WTC11 (cell line): ENCODE measurements around the gene ZNF500. TPM values are rescaled to one million over a fixed set of nuclear protein-coding genes. Genes with fewer than 3 reads are reported as not detected.
A peak's percentile ranks its signal among the peaks of the same experiment; 100 is the strongest.

Experiments used
- ATAC-seq: fragments of 200-7000 bp; cut with Tn5 transposase; 2 replicates; pipeline ENCODE4 v1.10.0; 2021; ENCODE audit warnings: mild to moderate bottlenecking, moderate library complexity
- CTCF ChIA-PET: fragments of 300-600 bp; sonication (Branson Sonifier 250); formaldehyde crosslinking; loops from one replicate; lab custom pipeline; 2021; ENCODE audit warnings: antibody characterized with exemption; lab: Charles Lee
- POLR2A ChIA-PET: fragments of 350-600 bp; sonication (Branson Sonifier 250); formaldehyde crosslinking; loops from one replicate; lab custom pipeline; 2021; ENCODE audit warnings: antibody characterized with exemption; lab: Charles Lee
- DNase-seq: peaks from one replicate; pipeline ENCODE4 v3.0.0; 2021; ENCODE audit warnings: low spot score
- H3K27ac Mint-ChIP-seq: 2 replicates; pipeline ENCODE4 v1.8.0; 2021; ENCODE audit warnings: mixed read lengths
- H3K27me3 Mint-ChIP-seq: 2 replicates; pipeline ENCODE4 v1.8.0; 2021; ENCODE audit warnings: low read depth, mild to moderate bottlenecking, moderate library complexity, mixed read lengths
- H3K36me3 Mint-ChIP-seq: 2 replicates; pipeline ENCODE4 v1.8.0; 2021; ENCODE audit warnings: mixed read lengths
- H3K4me1 Mint-ChIP-seq: 2 replicates; pipeline ENCODE4 v1.8.0; 2022; ENCODE audit warnings: mixed read lengths
- H3K4me3 Mint-ChIP-seq: 2 replicates; pipeline ENCODE4 v1.8.0; 2021; ENCODE audit warnings: mild to moderate bottlenecking, moderate library complexity, mixed read lengths
- H3K9me3 Mint-ChIP-seq: 2 replicates; pipeline ENCODE4 v1.8.0; 2021; ENCODE audit warnings: mixed read lengths
- AFF4 ChIP-seq: sonication (generic); formaldehyde crosslinking; IDR thresholded peaks from 2 replicates; pipeline ENCODE4 v1.8.1; 2023; ENCODE audit warnings: mild to moderate bottlenecking, missing genetic modification reagents, borderline replicate concordance
- CDX4 ChIP-seq: fragments of 250-450 bp; sonication (Bioruptor Pico); IDR thresholded peaks from 2 replicates; pipeline ENCODE4 v1.9.0; 2021; ENCODE audit warnings: moderate library complexity, mild to moderate bottlenecking, inconsistent platforms, borderline replicate concordance
- E2F4 ChIP-seq: sonication (generic); formaldehyde crosslinking; IDR thresholded peaks from 2 replicates; pipeline ENCODE4 v1.8.1; 2022; ENCODE audit warnings: low read depth, mild to moderate bottlenecking, moderate library complexity, missing genetic modification reagents, borderline replicate concordance
- FOXJ3 ChIP-seq: sonication (generic); formaldehyde crosslinking; IDR thresholded peaks from 2 replicates; pipeline ENCODE4 v1.9.0; 2021; ENCODE audit warnings: missing genetic modification reagents, mild to moderate bottlenecking, borderline replicate concordance
- FOXP1 ChIP-seq: sonication (generic); formaldehyde crosslinking; IDR thresholded peaks from 2 replicates; pipeline ENCODE4 v1.8.0; 2022; ENCODE audit warnings: missing genetic modification reagents, mild to moderate bottlenecking, moderate library complexity, borderline replicate concordance
- GTF2I ChIP-seq: fragments of 250-450 bp; sonication (Bioruptor Pico); conservative IDR thresholded peaks from 2 replicates; pipeline ENCODE4 v1.4.0; 2021; ENCODE audit warnings: mild to moderate bottlenecking
- JUN ChIP-seq: sonication (generic); formaldehyde crosslinking; IDR thresholded peaks from 2 replicates; pipeline ENCODE4 v1.8.0; 2023; ENCODE audit warnings: mild to moderate bottlenecking, missing genetic modification reagents
- NFATC4 ChIP-seq: fragments of 250-450 bp; sonication (Bioruptor Pico); IDR thresholded peaks from 2 replicates; pipeline ENCODE4 v1.9.0; 2021; ENCODE audit warnings: mild to moderate bottlenecking
- SP1 ChIP-seq: sonication (generic); formaldehyde crosslinking; conservative IDR thresholded peaks from 2 replicates; pipeline ENCODE4 v1.8.1; 2022; ENCODE audit warnings: missing genetic modification reagents
- USF1 ChIP-seq: sonication (generic); formaldehyde crosslinking; IDR thresholded peaks from 2 replicates; pipeline ENCODE4 v1.8.0; 2022; ENCODE audit warnings: mild to moderate bottlenecking, missing genetic modification reagents
- ZNF138 ChIP-seq: sonication (generic); formaldehyde crosslinking; conservative IDR thresholded peaks from 2 replicates; pipeline ENCODE4 v1.8.1; 2022; ENCODE audit warnings: mild to moderate bottlenecking, moderate library complexity, missing genetic modification reagents
- ZNF232 ChIP-seq: sonication (generic); formaldehyde crosslinking; IDR thresholded peaks from 2 replicates; pipeline ENCODE4 v1.8.0; 2022; ENCODE audit warnings: mild to moderate bottlenecking, missing genetic modification reagents
- ZNF281 ChIP-seq: sonication (generic); formaldehyde crosslinking; IDR thresholded peaks from 2 replicates; pipeline ENCODE4 v1.8.0; 2023; ENCODE audit warnings: mild to moderate bottlenecking, missing genetic modification reagents
- ZNF425 ChIP-seq: fragments of 250-450 bp; sonication (Bioruptor Pico); conservative IDR thresholded peaks from 2 replicates; pipeline ENCODE4 v1.9.0; 2021; ENCODE audit warnings: mild to moderate bottlenecking
- ZNF671 ChIP-seq: fragments of 250-450 bp; sonication (Bioruptor Pico); IDR thresholded peaks from 2 replicates; pipeline ENCODE4 v1.8.0; 2021; ENCODE audit warnings: mild to moderate bottlenecking
- ZSCAN18 ChIP-seq: fragments of 250-450 bp; sonication (Bioruptor Pico); IDR thresholded peaks from 2 replicates; pipeline ENCODE4 v2.1.2; 2022; ENCODE audit warnings: mild to moderate bottlenecking, moderate library complexity
- total RNA-seq: library from RNA; stranded (reverse); gene quantifications from 3 replicates; pipeline ENCODE4 v1.2.3, GENCODE V29; 2021

Gene ZNF500
- total RNA-seq, 1 experiment from 2014 or later = 19.9 TPM

GRCh38 chr16:4745274-4745569, 21.7 kb downstream of the ZNF500 start (continued):
- TF ChIP-seq AFF4 (CRISPR knock-in tag) (no peak), NFATC4 (CRISPR knock-in tag) (no peak), ZNF232 (no peak), USF1 (peak; percentile 93), JUN (no peak), ZNF425 (CRISPR knock-in tag) (no peak), CDX4 (CRISPR knock-in tag) (no peak)

GRCh38 chr16:4744555-4745273, 22.2 kb downstream of the ZNF500 start:
- TF ChIP-seq ZNF671 (CRISPR knock-in tag) = no peak
- TF ChIP-seq GTF2I (CRISPR knock-in tag) = 0 out of 2 replicates have a peak, but pooled peaks have one; percentile 12
- no peak for TF ChIP-seq ZSCAN18 (CRISPR knock-in tag)
- no peak for TF ChIP-seq E2F4
- TF ChIP-seq SP1 (CRISPR knock-in tag) = no peak
- no peak for TF ChIP-seq FOXJ3 (CRISPR knock-in tag)
- no peak for TF ChIP-seq ZNF138 (CRISPR knock-in tag)
- peak; percentile 28; the same call in 1 of the 2 replicates for TF ChIP-seq FOXP1 (CRISPR knock-in tag)
- no peak for TF ChIP-seq ZNF281 (CRISPR knock-in tag)
- TF ChIP-seq, all 79 proteins: peak for 2
- POLR2A ChIA-PET = interaction anchor here (0.6 kb wide), 1 partner anchor 10 kb away, joined by 3 read pairs; the partner anchor contains the start of genes ANKS3 and DNAAF8
- DNase-seq = no peak

More at GRCh38 chr16:4744555-4745273, 22.2 kb downstream of the ZNF500 start:
- ATAC-seq = no peak
- H3K27me3 Mint-ChIP-seq = no peaks in the 10 kb centered on the region; the same call in 1 of the 2 replicates
- H3K27ac Mint-ChIP-seq = peak overlapping the region; percentile 38; the same call in 1 of the 2 replicates
- CTCF ChIA-PET = interaction anchor here (1.2 kb wide), 1 partner anchor 10 kb away, joined by 7 read pairs; the partner anchor contains the start of genes ANKS3 and DNAAF8
- no peaks in the 10 kb centered on the region for H3K36me3 Mint-ChIP-seq
- H3K4me3 Mint-ChIP-seq = no peak overlapping the region
- H3K4me1 Mint-ChIP-seq = peaks cover 20% of the 10 kb centered on the region
- H3K9me3 Mint-ChIP-seq = no peaks in the 10 kb centered on the region
